SK-N-SH (cell line): ENCODE data around the gene RTN3.

Experiments
- CTCF ChIP-seq: fragments of 200-600 bp; sonication (generic); IDR thresholded peaks from 2 replicates; pipeline ENCODE4 v1.6.1; 2017; ENCODE audit warnings: antibody characterized with exemption, mild to moderate bottlenecking, moderate library complexity
- EP300 ChIP-seq, 2 experiments: IDR thresholded peaks; 2 replicates each; pipeline versions ENCODE4 v1.4.0 to v1.6.1; 2012; ENCODE audit warnings: borderline replicate concordance in 1 of 2, low read depth in 1 of 2, low read length in 1 of 2
- EZH2phosphoT487 ChIP-seq: fragments of 200-600 bp; sonication (generic); IDR thresholded peaks from 2 replicates; pipeline ENCODE4 v1.6.1; 2017; ENCODE audit warnings: low read depth, mixed run types, mild to moderate bottlenecking, antibody characterized with exemption, moderate library complexity, borderline replicate concordance
- GATA2 ChIP-seq: sonication (generic); formaldehyde crosslinking; IDR thresholded peaks from 2 replicates; pipeline ENCODE4 v1.5.0; 2020; ENCODE audit warnings: mild to moderate bottlenecking, missing genetic modification reagents
- POLR2AphosphoS5 ChIP-seq: IDR thresholded peaks from 2 replicates; pipeline ENCODE4 v1.6.1; 2012; ENCODE audit warnings: low read depth, low read length
- SIN3A ChIP-seq: IDR thresholded peaks from 2 replicates; pipeline ENCODE4 v1.6.1; 2012; ENCODE audit warnings: low read depth, mild to moderate bottlenecking, low read length, moderate library complexity, borderline replicate concordance
- TF ChIP-seq, protein P1 (sequence below): IDR thresholded peaks from 2 replicates; pipeline ENCODE4 v1.4.0; 2012; ENCODE audit warnings: low read depth
- TF ChIP-seq, protein P2 (sequence below): IDR thresholded peaks from 2 replicates; pipeline ENCODE4 v1.4.0; 2012; ENCODE audit warnings: low read depth, borderline replicate concordance

DNA sequence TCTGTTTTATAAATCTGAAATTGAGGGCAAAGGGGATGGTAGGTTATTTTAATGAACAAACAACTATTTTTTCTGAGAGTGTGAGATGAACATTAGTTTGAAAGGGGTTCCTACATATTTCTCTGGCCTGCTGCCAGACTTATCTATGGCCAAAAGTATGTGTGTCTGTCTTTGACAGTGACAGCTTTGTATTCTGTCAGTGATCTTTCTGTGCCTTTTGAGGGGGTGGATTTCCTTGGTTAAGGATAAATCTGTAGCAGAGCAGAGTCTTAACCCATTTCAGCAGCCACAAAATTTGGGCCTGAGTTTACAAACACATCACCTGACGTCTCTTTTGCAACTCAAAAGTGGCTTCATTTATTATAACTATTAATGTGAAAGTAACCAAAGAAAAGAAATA lies 56.4 kb downstream of the RTN3 start:
- TF ChIP-seq CTCF (no peak), EP300 (IDR thresholded peaks at IDR 0.05; ENCODE audit: borderline replicate concordance in 1 of 2, low read depth in 1 of 2, low read length in 1 of 2) (no peak), EZH2phosphoT487 (no peak), POLR2AphosphoS5 (no peak), SIN3A (no peak), GATA2 (CRISPR knock-in tag) (no peak)
- TF ChIP-seq, protein P1, sequence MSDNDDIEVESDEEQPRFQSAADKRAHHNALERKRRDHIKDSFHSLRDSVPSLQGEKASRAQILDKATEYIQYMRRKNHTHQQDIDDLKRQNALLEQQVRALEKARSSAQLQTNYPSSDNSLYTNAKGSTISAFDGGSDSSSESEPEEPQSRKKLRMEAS, result no peak
- TF ChIP-seq, protein P2, sequence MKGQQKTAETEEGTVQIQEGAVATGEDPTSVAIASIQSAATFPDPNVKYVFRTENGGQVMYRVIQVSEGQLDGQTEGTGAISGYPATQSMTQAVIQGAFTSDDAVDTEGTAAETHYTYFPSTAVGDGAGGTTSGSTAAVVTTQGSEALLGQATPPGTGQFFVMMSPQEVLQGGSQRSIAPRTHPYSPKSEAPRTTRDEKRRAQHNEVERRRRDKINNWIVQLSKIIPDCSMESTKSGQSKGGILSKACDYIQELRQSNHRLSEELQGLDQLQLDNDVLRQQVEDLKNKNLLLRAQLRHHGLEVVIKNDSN, result no peak
